ENCODE measurements around the gene ZNF362. TPM values are rescaled to one million over a fixed set of nuclear protein-coding genes. Genes with fewer than 3 reads are reported as not detected.
"Not testable (repeated sequence)": the region's sequence is repeated elsewhere in the genome, so short reads cannot be mapped to it uniquely, and the experiment has no call there.

ZNF362 gene
- total RNA-seq, 1 experiment from 2014 or later: 14.6 TPM

GRCh38 chr1:33306653-33307493, 50.6 kb downstream of the ZNF362 start:
- no peak for DNase-seq (ENCODE audit: low read depth)

GRCh38 chr1:33307494-33307864, 51.2 kb downstream of the ZNF362 start:
- no peak for DNase-seq (ENCODE audit: low read depth)

GRCh38 chr1:33309351-33309750, 53.1 kb downstream of the ZNF362 start:
- not testable (repeated sequence) for DNase-seq (ENCODE audit: low read depth)

GRCh38 chr1:33310702-33311101, 54.4 kb downstream of the ZNF362 start:
- no peak for DNase-seq (ENCODE audit: low read depth)

- no peak for DNase-seq (ENCODE audit: low read depth)
Measured at GRCh38 chr1:33311706-33312412, 55.6 kb downstream of the ZNF362 start.

GRCh38 chr1:33312413-33312749, 56.1 kb downstream of the ZNF362 start:
- DNase-seq (ENCODE audit: low read depth): no peak

GRCh38 chr1:33314416-33314815, 58.1 kb downstream of the ZNF362 start:
- no peak for DNase-seq (ENCODE audit: low read depth)

- DNase-seq (ENCODE audit: low read depth): no peak
Measured at GRCh38 chr1:33316601-33317000, 60.3 kb downstream of the ZNF362 start.

GRCh38 chr1:33317354-33317753, 61.1 kb downstream of the ZNF362 start:
- no peak for DNase-seq (ENCODE audit: low read depth)

- DNase-seq (ENCODE audit: low read depth): no peak
Measured at GRCh38 chr1:33317946-33318345, 61.7 kb downstream of the ZNF362 start.

- DNase-seq (ENCODE audit: low read depth): no peak
Measured at GRCh38 chr1:33319186-33319948, 63.1 kb downstream of the ZNF362 start.

- no peak for DNase-seq (ENCODE audit: low read depth)
Measured at GRCh38 chr1:33319949-33320618, 63.8 kb downstream of the ZNF362 start.

- no peak for DNase-seq (ENCODE audit: low read depth)
Measured at GRCh38 chr1:33320619-33321165, 64.4 kb downstream of the ZNF362 start, which contains the start of gene A3GALT2. Gene A3GALT2, minus strand, starts transcription at chr1:33321098. Its CDS starts 0 bp downstream, at chr1:33321098.

GRCh38 chr1:33321178-33321577, 64.9 kb downstream of the ZNF362 start:
- DNase-seq (ENCODE audit: low read depth): no peak

- no peak for DNase-seq (ENCODE audit: low read depth)
Measured at GRCh38 chr1:33322109-33322508, 65.8 kb downstream of the ZNF362 start.

GRCh38 chr1:33322870-33323585, 66.7 kb downstream of the ZNF362 start:
- no peak for DNase-seq (ENCODE audit: low read depth)

- DNase-seq (ENCODE audit: low read depth): no peak
Measured at GRCh38 chr1:33323663-33324477, 67.6 kb downstream of the ZNF362 start.

- no peak for DNase-seq (ENCODE audit: low read depth)
Measured at GRCh38 chr1:33324677-33325575, 68.6 kb downstream of the ZNF362 start.

GRCh38 chr1:33326785-33327184, 70.5 kb downstream of the ZNF362 start:
- no peak for DNase-seq (ENCODE audit: low read depth)

All from Daoy (cell line).